Stimulated activated naive CD8-positive, alpha-beta T cell treated with anti-CD3 and anti-CD28 coated beads, Interleukin-15, amount 100 ng/mL, for 72 hours (primary cell): ENCODE data around the gene RIC3.
A peak's percentile ranks its signal among the peaks of the same experiment; 100 is the strongest.

ENCODE experiments used
- ATAC-seq: fragments of 150-1000 bp; cut with Tn5 transposase; 2 replicates; pipeline ENCODE4 v1.10.0; 2021; ENCODE audit warnings: mild to moderate bottlenecking, moderate library complexity
- DNase-seq, 2 donors: peaks; one replicate each; pipeline ENCODE4 v3.0.0; 2021 to 2022
- H3K27ac Mint-ChIP-seq, 2 donors: one replicate each; pipeline ENCODE4 v1.8.0; 2022; ENCODE audit warnings: mild to moderate bottlenecking in 2 of 2, mixed read lengths in 2 of 2, moderate library complexity in 2 of 2
- H3K27me3 Mint-ChIP-seq: one replicate; pipeline ENCODE4 v1.8.0; 2022; ENCODE audit warnings: mixed read lengths
- H3K4me1 Mint-ChIP-seq: one replicate; pipeline ENCODE4 v1.8.0; 2022; ENCODE audit warnings: mild to moderate bottlenecking, mixed read lengths
- H3K4me3 Mint-ChIP-seq, 2 donors: one replicate each; pipeline ENCODE4 v1.8.0; 2022; ENCODE audit warnings: mild to moderate bottlenecking in 2 of 2, mixed read lengths in 2 of 2, moderate library complexity in 1 of 2
- H3K9me3 Mint-ChIP-seq, 2 donors: one replicate each; pipeline ENCODE4 v1.8.0; 2022; ENCODE audit warnings: mixed read lengths in 2 of 2

The RIC3 gene

GRCh38 chr11:8079111-8079675 lies 89.6 kb downstream of the RIC3 start:
- H3K27me3 Mint-ChIP-seq, result peaks cover 70% of the 10 kb centered on the region
- no peak overlapping the region for H3K27ac Mint-ChIP-seq
- H3K4me3 Mint-ChIP-seq, result no peak overlapping the region
- no peaks in the 10 kb centered on the region for H3K9me3 Mint-ChIP-seq
- ATAC-seq (no peak), DNase-seq (no peak)
- H3K4me1 Mint-ChIP-seq, result no peaks in the 10 kb centered on the region

- ATAC-seq (no peak), DNase-seq (no peak)
- H3K27me3 Mint-ChIP-seq, result peaks cover 61% of the 10 kb centered on the region
- H3K27ac Mint-ChIP-seq, result no peak overlapping the region
- no peak overlapping the region for H3K4me3 Mint-ChIP-seq
- H3K9me3 Mint-ChIP-seq, result no peaks in the 10 kb centered on the region
- H3K4me1 Mint-ChIP-seq, result no peaks in the 10 kb centered on the region
Measured at GRCh38 chr11:8075119-8075726, 93.6 kb downstream of the RIC3 start.

- DNase-seq (no peak), ATAC-seq (peak; percentile 31)
- Mint-ChIP-seq H3K9me3 (no peaks in the 10 kb centered on the region), H3K4me1 (no peaks in the 10 kb centered on the region), H3K27me3 (peaks cover 60% of the 10 kb centered on the region), H3K27ac (no peak overlapping the region), H3K4me3 (no peak overlapping the region)
Measured at GRCh38 chr11:8071616-8072581, 96.9 kb downstream of the RIC3 start.

- H3K9me3 Mint-ChIP-seq, result no peaks in the 10 kb centered on the region
- H3K27ac Mint-ChIP-seq, result no peak overlapping the region
- H3K4me1 Mint-ChIP-seq, result no peaks in the 10 kb centered on the region
- ATAC-seq, result no peak
- no peak overlapping the region for H3K4me3 Mint-ChIP-seq
- DNase-seq, result no peak
- H3K27me3 Mint-ChIP-seq, result peaks cover 59% of the 10 kb centered on the region
Measured at GRCh38 chr11:8070417-8071115, 98.3 kb downstream of the RIC3 start.

GRCh38 chr11:8069771-8070170 lies 99.1 kb downstream of the RIC3 start:
- DNase-seq (no peak), ATAC-seq (no peak)
- Mint-ChIP-seq H3K27me3 (peaks cover 60% of the 10 kb centered on the region), H3K9me3 (no peaks in the 10 kb centered on the region), H3K4me1 (no peaks in the 10 kb centered on the region), H3K4me3 (no peak overlapping the region), H3K27ac (no peak overlapping the region)

GRCh38 chr11:8068605-8069221 lies 100.1 kb downstream of the RIC3 start:
- no peaks in the 10 kb centered on the region for H3K9me3 Mint-ChIP-seq
- H3K27me3 Mint-ChIP-seq, result peaks cover 54% of the 10 kb centered on the region
- no peak overlapping the region for H3K4me3 Mint-ChIP-seq
- no peaks in the 10 kb centered on the region for H3K4me1 Mint-ChIP-seq
- DNase-seq, result no peak
- ATAC-seq, result no peak
- no peak overlapping the region for H3K27ac Mint-ChIP-seq

- H3K9me3 Mint-ChIP-seq, result no peaks in the 10 kb centered on the region
- ATAC-seq (no peak), DNase-seq (no peak)
- peak overlapping the region in 1 of 2 donors; percentile 3 for H3K27ac Mint-ChIP-seq
- H3K27me3 Mint-ChIP-seq, result peaks cover 47% of the 10 kb centered on the region
- no peaks in the 10 kb centered on the region for H3K4me1 Mint-ChIP-seq
- H3K4me3 Mint-ChIP-seq, result no peak overlapping the region
Measured at GRCh38 chr11:8067929-8068575, 100.8 kb downstream of the RIC3 start.

- H3K27ac Mint-ChIP-seq, result no peak overlapping the region
- H3K27me3 Mint-ChIP-seq, result peaks cover 47% of the 10 kb centered on the region
- H3K4me1 Mint-ChIP-seq, result no peaks in the 10 kb centered on the region
- ATAC-seq (no peak), DNase-seq (no peak)
- no peak overlapping the region for H3K4me3 Mint-ChIP-seq
- no peaks in the 10 kb centered on the region for H3K9me3 Mint-ChIP-seq
Measured at GRCh38 chr11:8067567-8067928, 101.3 kb downstream of the RIC3 start.

- Mint-ChIP-seq H3K27ac (no peak overlapping the region), H3K4me1 (no peaks in the 10 kb centered on the region), H3K27me3 (peaks cover 43% of the 10 kb centered on the region), H3K9me3 (no peaks in the 10 kb centered on the region), H3K4me3 (no peak overlapping the region)
- peak in 1 of 2 donors; percentile 5 for DNase-seq
- ATAC-seq, result no peak
Measured at GRCh38 chr11:8066911-8067455, 101.8 kb downstream of the RIC3 start.

- peak; percentile 20 for ATAC-seq
Measured at GRCh38 chr11:8066036-8066910, 102.6 kb downstream of the RIC3 start.

GRCh38 chr11:8065031-8065430 lies 103.8 kb downstream of the RIC3 start:
- H3K27ac Mint-ChIP-seq, result no peak overlapping the region
- no peaks in the 10 kb centered on the region for H3K4me1 Mint-ChIP-seq
- no peaks in the 10 kb centered on the region for H3K9me3 Mint-ChIP-seq
- H3K4me3 Mint-ChIP-seq, result no peak overlapping the region
- no peak for ATAC-seq
- H3K27me3 Mint-ChIP-seq, result peaks cover 34% of the 10 kb centered on the region
- peak in 1 of 2 donors; percentile 4 for DNase-seq

More at GRCh38 chr11:8066036-8066910, 102.6 kb downstream of the RIC3 start:
- Mint-ChIP-seq H3K4me3 (no peak overlapping the region), H3K27ac (no peak overlapping the region), H3K27me3 (peaks cover 36% of the 10 kb centered on the region), H3K9me3 (no peaks in the 10 kb centered on the region), H3K4me1 (no peaks in the 10 kb centered on the region)
- peak in 1 of 2 donors; percentile 5 for DNase-seq

- Mint-ChIP-seq H3K9me3 (no peaks in the 10 kb centered on the region), H3K4me3 (no peak overlapping the region), H3K4me1 (no peaks in the 10 kb centered on the region), H3K27ac (no peak overlapping the region), H3K27me3 (peaks cover 28% of the 10 kb centered on the region)
- ATAC-seq (no peak), DNase-seq (peak in 1 of 2 donors; percentile 1)
Measured at GRCh38 chr11:8063324-8063723, 105.5 kb downstream of the RIC3 start.

GRCh38 chr11:8062781-8063257 lies 106.0 kb downstream of the RIC3 start:
- Mint-ChIP-seq H3K4me1 (no peaks in the 10 kb centered on the region), H3K4me3 (no peak overlapping the region), H3K27ac (no peak overlapping the region), H3K9me3 (no peaks in the 10 kb centered on the region), H3K27me3 (peaks cover 23% of the 10 kb centered on the region)
- no peak for ATAC-seq
- no peak for DNase-seq
